HEK293T (cell line): Measurements from ENCODE around the gene RNASEH2A.

ENCODE experiments used
- ARNT ChIP-seq: fragments of 450-650 bp; IDR thresholded peaks from 2 replicates; pipeline ENCODE4 v1.6.1; 2017; ENCODE audit warnings: mild to moderate bottlenecking
- SP1 ChIP-seq: fragments of 450-650 bp; IDR thresholded peaks from 2 replicates; pipeline ENCODE4 v1.6.1; 2017
- SUZ12 ChIP-seq: fragments of 450-650 bp; IDR thresholded peaks from 2 replicates; pipeline ENCODE4 v1.6.1; 2016; ENCODE audit warnings: mild to moderate bottlenecking
- ZNF384 ChIP-seq: fragments of 450-650 bp; IDR thresholded peaks from 2 replicates; pipeline ENCODE4 v1.6.1; 2016

GRCh38 chr19:12769689-12770088 lies 36.7 kb upstream of the RNASEH2A start:
- TF ChIP-seq SUZ12 (no peak), ARNT (no peak), SP1 (no peak), ZNF384 (no peak)
